B cell (primary cell): ENCODE measurements around the gene PLEKHH1. TPM values are rescaled to one million over a fixed set of nuclear protein-coding genes. Genes with fewer than 3 reads are reported as not detected.

Source experiments
- ATAC-seq: fragments of 200-7000 bp; cut with Tn5 transposase; one replicate; pipeline ENCODE4 v1.10.0; 2021; ENCODE audit warnings: low read depth, mild to moderate bottlenecking, moderate number of reproducible peaks, moderate library complexity
- CTCF ChIA-PET: fragments of 350-600 bp; sonication (Branson Sonifier 250); formaldehyde crosslinking; loops from one replicate; lab custom pipeline; 2021; ENCODE audit warnings: antibody characterized with exemption, inconsistent platforms; lab: Charles Lee
- POLR2A ChIA-PET: fragments of 350-600 bp; sonication (Branson Sonifier 250); formaldehyde crosslinking; loops from one replicate; lab custom pipeline; 2021; ENCODE audit warnings: antibody characterized with exemption; lab: Charles Lee
- DNase-seq: peaks from one replicate; pipeline ENCODE4 v3.0.0; 2013
- H2AFZ ChIP-seq: 2 replicates; pipeline ENCODE4 v1.6.1; 2012; ENCODE audit warnings: mild to moderate bottlenecking, low read depth, low read length; ENCODE audit not compliant: insufficient read depth, poor library complexity, severe bottlenecking
- H3K27ac ChIP-seq, 2 donors: 1 replicate in 1 of 2; 2 replicates in 1 of 2; pipeline ENCODE4 v1.5.1; 2012 to 2013; ENCODE audit warnings: low read length in 2 of 2, mild to moderate bottlenecking in 2 of 2, moderate library complexity in 1 of 2
- H3K27me3 ChIP-seq, 4 experiments: fragments of 200-600 bp in 1 of 4; sonication (generic) in 1 of 4; replicated peaks in 1 of 4; 1 replicate in 2 of 4; 2 replicates in 2 of 4; pipeline versions ENCODE4 v1.6.1 to v1.7.0; 2013 to 2016; ENCODE audit warnings: low read length in 3 of 4, mild to moderate bottlenecking in 2 of 4, mixed read lengths in 1 of 4, moderate library complexity in 1 of 4; ENCODE audit not compliant: insufficient read depth in 4 of 4, control insufficient read depth in 3 of 4; ENCODE audit errors: control extremely low read depth in 1 of 4
- H3K36me3 ChIP-seq, 2 experiments: replicated peaks in 1 of 2; 1 replicate in 1 of 2; 2 replicates in 1 of 2; pipeline versions ENCODE4 v1.6.1 to v1.7.1; 2013; ENCODE audit warnings: low read length in 1 of 2; ENCODE audit not compliant: insufficient read depth in 2 of 2, control insufficient read depth in 1 of 2; ENCODE audit errors: control extremely low read depth in 1 of 2, extremely low read depth in 1 of 2
- H3K4me1 ChIP-seq, 2 donors: fragments of 200-600 bp in 1 of 2; sonication (generic) in 1 of 2; 1 replicate in 1 of 2; 2 replicates in 1 of 2; pipeline versions ENCODE4 v1.5.1 to v1.6.1; 2013 to 2017; ENCODE audit warnings: low read length in 2 of 2; ENCODE audit not compliant: control insufficient read depth in 2 of 2, insufficient read depth in 2 of 2
- H3K4me2 ChIP-seq: replicated peaks from 2 replicates; pipeline ENCODE3; 2012; ENCODE audit warnings: mild to moderate bottlenecking, low read depth, low read length; ENCODE audit not compliant: poor library complexity, severe bottlenecking
- H3K4me3 ChIP-seq, 5 experiments: fragments of 200-600 bp in 1 of 5; sonication (generic) in 1 of 5; 1 replicate in 3 of 5; 2 replicates in 2 of 5; pipeline versions ENCODE4 v1.5.1 to v1.7.0; 2011 to 2016; ENCODE audit warnings: low read length in 4 of 5, mild to moderate bottlenecking in 4 of 5, low read depth in 2 of 5, control low read depth in 1 of 5, moderate library complexity in 1 of 5; ENCODE audit not compliant: insufficient read depth in 1 of 5; ENCODE audit errors: control extremely low read depth in 1 of 5, extremely low read depth in 1 of 5
- H3K79me2 ChIP-seq: fragments of 200-600 bp; sonication (generic); one replicate; pipeline ENCODE4 v1.6.0; 2016; ENCODE audit warnings: low read length; ENCODE audit not compliant: control insufficient read depth, insufficient read depth
- H3K9ac ChIP-seq: fragments of 200-600 bp; sonication (generic); 2 replicates; pipeline ENCODE4 v1.6.1; 2017; ENCODE audit warnings: mild to moderate bottlenecking, low read length, moderate library complexity
- H3K9me3 ChIP-seq, 3 donors: one replicate each; pipeline versions ENCODE4 v1.6.1 to v1.7.1; 2013; ENCODE audit warnings: low read length in 2 of 3; ENCODE audit not compliant: control insufficient read depth in 2 of 3, insufficient read depth in 1 of 3; ENCODE audit errors: control extremely low read depth in 1 of 3
- H4K20me1 ChIP-seq: 2 replicates; pipeline ENCODE4 v1.6.0; 2012; ENCODE audit warnings: mild to moderate bottlenecking, low read length; ENCODE audit not compliant: insufficient read depth, control insufficient read depth, poor library complexity, severe bottlenecking
- H3K27ac Mint-ChIP-seq: one replicate; pipeline ENCODE4 v1.8.0; 2021; ENCODE audit warnings: mixed read lengths
- H3K27me3 Mint-ChIP-seq: one replicate; pipeline ENCODE4 v1.8.0; 2021; ENCODE audit warnings: mixed read lengths
- H3K4me1 Mint-ChIP-seq: one replicate; pipeline ENCODE4 v1.8.0; 2021; ENCODE audit warnings: mixed read lengths
- H3K4me3 Mint-ChIP-seq: one replicate; pipeline ENCODE4 v1.8.0; 2021; ENCODE audit warnings: mixed read lengths
- H3K9me3 Mint-ChIP-seq: one replicate; pipeline ENCODE4 v1.8.0; 2022; ENCODE audit warnings: mixed read lengths; ENCODE audit not compliant: insufficient read depth
- EZH2 ChIP-seq: IDR thresholded peaks from 2 replicates; pipeline ENCODE4 v1.6.1; 2012; ENCODE audit warnings: borderline replicate concordance, low read depth, mild to moderate bottlenecking, moderate library complexity, low read length; ENCODE audit not compliant: insufficient read depth, poor library complexity, severe bottlenecking
- WGBS: methylation state at CpG from one replicate; pipeline ENCODE4 v1.1.5; 2013; ENCODE audit warnings: missing lambda C conversion rate; ENCODE audit not compliant: insufficient coverage; 5-methylcytosine and 5-hydroxymethylcytosine counted together
- intact Hi-C: fragments of 100-400 bp; cut with micrococcal nuclease; formaldehyde crosslinking; loops from one replicate; pipeline ENCODE4 v1.10.0; 2022
- polyA plus RNA-seq: library from polyadenylated mRNA; depleted of rRNA; stranded (reverse); fragments of >200 nt; gene quantifications from 2 replicates; pipeline ENCODE4 v1.2.3, GENCODE V29; 2012
- total RNA-seq, 2 donors: library from RNA; stranded (reverse); fragments of 120-200 nt in 1 of 2; gene quantifications; 1 replicate in 1 of 2; 2 replicates in 1 of 2; pipeline versions ENCODE4 v1.2.3 to v1.2.4, GENCODE V29; 2013 to 2022
- TF ChIP-seq, protein P1 (sequence below): fragments of 200-600 bp; IDR thresholded peaks from one replicate; pipeline ENCODE4 v1.8.0; 2022; ENCODE audit warnings: antibody characterized with exemption, mild to moderate bottlenecking

The PLEKHH1 gene
- total and polyA plus RNA-seq, 2 donors (not counting 1 experiment from before 2014, with no cell fraction given) = 0.17 to 0.37 TPM

GRCh38 chr14:67491741-67492507 lies 41.2 kb upstream of the PLEKHH1 start:
- Mint-ChIP-seq H3K4me3 (peak overlapping the region; percentile 55), H3K27ac (peak overlapping the region; percentile 96), H3K27me3 (no peaks in the 10 kb centered on the region), H3K9me3 (peaks cover 2% of the 10 kb centered on the region), H3K4me1 (peaks cover 67% of the 10 kb centered on the region)
- Histone ChIP-seq H3K4me1 (peaks cover 68 to 76% of the 10 kb centered on the region in 2 donors), H2AFZ (no peak overlapping the region), H3K27me3 (no peaks in the 10 kb centered on the region), H3K4me3 (no peak overlapping the region), H3K27ac (peak overlapping the region; percentile 70 to 73), H3K9ac (no peak overlapping the region), H3K79me2 (peaks cover 14% of the 10 kb centered on the region), H3K4me2 (peak overlapping the region; percentile 45), H3K36me3 (peaks cover 0 to 2% of the 10 kb centered on the region in 2 experiments), H3K9me3 (peaks cover 0 to 44% (median 19%) of the 10 kb centered on the region in 3 donors), H4K20me1 (no peaks in the 10 kb centered on the region)
- 100% methylated on average over 6 of the region's 9 CpGs for WGBS
- ATAC-seq (no peak), DNase-seq (no peak)
- TF ChIP-seq, protein P1, sequence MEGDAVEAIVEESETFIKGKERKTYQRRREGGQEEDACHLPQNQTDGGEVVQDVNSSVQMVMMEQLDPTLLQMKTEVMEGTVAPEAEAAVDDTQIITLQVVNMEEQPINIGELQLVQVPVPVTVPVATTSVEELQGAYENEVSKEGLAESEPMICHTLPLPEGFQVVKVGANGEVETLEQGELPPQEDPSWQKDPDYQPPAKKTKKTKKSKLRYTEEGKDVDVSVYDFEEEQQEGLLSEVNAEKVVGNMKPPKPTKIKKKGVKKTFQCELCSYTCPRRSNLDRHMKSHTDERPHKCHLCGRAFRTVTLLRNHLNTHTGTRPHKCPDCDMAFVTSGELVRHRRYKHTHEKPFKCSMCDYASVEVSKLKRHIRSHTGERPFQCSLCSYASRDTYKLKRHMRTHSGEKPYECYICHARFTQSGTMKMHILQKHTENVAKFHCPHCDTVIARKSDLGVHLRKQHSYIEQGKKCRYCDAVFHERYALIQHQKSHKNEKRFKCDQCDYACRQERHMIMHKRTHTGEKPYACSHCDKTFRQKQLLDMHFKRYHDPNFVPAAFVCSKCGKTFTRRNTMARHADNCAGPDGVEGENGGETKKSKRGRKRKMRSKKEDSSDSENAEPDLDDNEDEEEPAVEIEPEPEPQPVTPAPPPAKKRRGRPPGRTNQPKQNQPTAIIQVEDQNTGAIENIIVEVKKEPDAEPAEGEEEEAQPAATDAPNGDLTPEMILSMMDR = no peak
- no peak for TF ChIP-seq EZH2
- intact Hi-C loops = no loop called here
- CTCF ChIA-PET = interaction anchor here (0.5 to 3.6 kb wide), 7 partner anchors 22 to 1636 kb away, joined by 3 to 11 read pairs (median 3); no protein-coding TSS in a partner anchor
- POLR2A ChIA-PET = interaction anchor here (0.6 to 1.2 kb wide), 2 partner anchors 22 to 106 kb away, joined by 3 to 4 read pairs; no protein-coding TSS in a partner anchor

DNA sequence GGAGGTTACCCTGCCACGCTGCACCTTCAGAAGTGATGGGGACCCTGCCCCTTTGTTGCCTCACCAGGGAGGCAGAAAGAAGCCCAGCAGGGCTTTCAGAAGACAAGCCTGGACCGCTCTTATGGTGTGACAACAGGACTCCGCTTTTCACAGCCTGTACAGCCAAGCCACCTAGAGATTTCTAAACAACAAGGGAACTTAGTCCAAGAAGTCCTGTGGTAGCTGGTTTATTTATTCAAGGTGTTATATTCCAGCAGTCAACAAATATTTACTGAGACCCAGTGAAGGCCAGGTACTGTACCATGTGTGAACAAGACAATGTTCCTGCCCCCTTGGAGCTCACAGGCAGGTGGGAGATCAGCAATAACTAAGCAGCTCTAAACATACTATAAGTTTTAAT lies 40.6 kb upstream of the PLEKHH1 start:
- intact Hi-C loops = no loop called here
- peak overlapping the region; percentile 32 for H2AFZ ChIP-seq

More for the DNA sequence above, 40.6 kb upstream of the PLEKHH1 start:
- H3K79me2 ChIP-seq = peaks cover 14% of the 10 kb centered on the region
- CTCF ChIA-PET = interaction anchor here (0.6 to 3.6 kb wide), 6 partner anchors 21 to 1636 kb away, joined by 3 to 11 read pairs (median 4); no protein-coding TSS in a partner anchor
- H3K4me2 ChIP-seq = peak overlapping the region; percentile 45
- no peak for ATAC-seq
- Mint-ChIP-seq H3K27ac (peak overlapping the region; percentile 80), H3K4me3 (peak overlapping the region; percentile 55), H3K4me1 (peaks cover 62% of the 10 kb centered on the region), H3K27me3 (no peaks in the 10 kb centered on the region), H3K9me3 (peaks cover 2% of the 10 kb centered on the region)
- TF ChIP-seq EZH2 = no peak
- TF ChIP-seq, protein P1 = no peak
- H3K9ac ChIP-seq = peak overlapping the region; percentile 29
- peaks cover 0 to 4% of the 10 kb centered on the region in 2 experiments for H3K36me3 ChIP-seq
- H3K27me3 ChIP-seq = no peaks in the 10 kb centered on the region
- H3K4me3 ChIP-seq = peak overlapping the region in 1 of 5 experiments; percentile 3
- peak overlapping the region; percentile 70 to 73 for H3K27ac ChIP-seq
- H3K9me3 ChIP-seq = peaks cover 0 to 42% (median 19%) of the 10 kb centered on the region in 3 donors
- peaks cover 61 to 70% of the 10 kb centered on the region in 2 donors for H3K4me1 ChIP-seq
- no peaks in the 10 kb centered on the region for H4K20me1 ChIP-seq
- WGBS = 100% methylated on average over 1 of the region's 3 CpGs
- no peak for DNase-seq
- POLR2A ChIA-PET = interaction anchor here (0.6 kb wide), 1 partner anchor 105 kb away, joined by 3 read pairs; no protein-coding TSS in a partner anchor
